ENCODE data around the gene TRIM2. TPM values are rescaled to one million over a fixed set of nuclear protein-coding genes. Genes with fewer than 3 reads are reported as not detected.

The TRIM2 gene
- total RNA-seq, 4 donors from 2014 or later, result 71.8 to 124 (median 95.3) TPM

- Histone ChIP-seq H3K9me3 (no peaks in the 10 kb centered on the region), H3K4me1 (no peaks in the 10 kb centered on the region), H3K27ac (no peak overlapping the region), H3K4me3 (no peak overlapping the region), H3K36me3 (no peaks in the 10 kb centered on the region), H3K27me3 (no peaks in the 10 kb centered on the region)
- in situ Hi-C loops (cut with MboI; ENCODE audit: low pct_ligation_motif_present in 1 of 4, low pct_unique_long_range_greater_than_20kb in 1 of 4, low sequenced_read_pairs in 3 of 4) (no loop called here), intact Hi-C loops (cut with DNase I; ENCODE audit: low total_unique reads) (no loop called here)
- no peak for DNase-seq
- no peak for TF ChIP-seq EP300 (IDR thresholded peaks at IDR 0.05; ENCODE audit: low read depth)
- TF ChIP-seq POLR2AphosphoS5 (IDR thresholded peaks at IDR 0.05), result no peak
- no peak for TF ChIP-seq POLR2A (IDR thresholded peaks at IDR 0.05)
- no peak for TF ChIP-seq CTCF (IDR thresholded peaks at IDR 0.05)
- 49 to 76% methylated on average over 2 to 3 of the region's 3 CpGs for WGBS, 2 donors (ENCODE audit: low coverage in 1 of 2)
Observed at GRCh38 chr4:153176938-153177337, 27.3 kb upstream of the TRIM2 start.

- intact Hi-C loops (cut with DNase I; ENCODE audit: low total_unique reads), result no loop called here
- no peak for DNase-seq
- Histone ChIP-seq H3K4me1 (no peaks in the 10 kb centered on the region), H3K4me3 (no peak overlapping the region), H3K27ac (no peak overlapping the region), H3K36me3 (no peaks in the 10 kb centered on the region), H3K27me3 (no peaks in the 10 kb centered on the region), H3K9me3 (no peaks in the 10 kb centered on the region)
- in situ Hi-C loops (cut with MboI; ENCODE audit: low pct_ligation_motif_present in 1 of 4, low pct_unique_long_range_greater_than_20kb in 1 of 4, low sequenced_read_pairs in 3 of 4), result no loop called here
- TF ChIP-seq CTCF (IDR thresholded peaks at IDR 0.05), result no peak
- WGBS, 2 donors (ENCODE audit: low coverage in 1 of 2), result 86 to 100% methylated on average over 1 to 7 of the region's 7 CpGs
Observed at GRCh38 chr4:153177841-153178240, 26.4 kb upstream of the TRIM2 start.

- Histone ChIP-seq H3K4me3 (no peak overlapping the region), H3K36me3 (no peaks in the 10 kb centered on the region), H3K27me3 (no peaks in the 10 kb centered on the region), H3K4me1 (no peaks in the 10 kb centered on the region), H3K27ac (no peak overlapping the region), H3K9me3 (no peaks in the 10 kb centered on the region)
- TF ChIP-seq POLR2A (IDR thresholded peaks at IDR 0.05), result no peak
- TF ChIP-seq CTCF (IDR thresholded peaks at IDR 0.05), result no peak
- no peak for TF ChIP-seq POLR2AphosphoS5 (IDR thresholded peaks at IDR 0.05)
- no peak for TF ChIP-seq EP300 (IDR thresholded peaks at IDR 0.05; ENCODE audit: low read depth)
- in situ Hi-C loops (cut with MboI; ENCODE audit: low pct_ligation_motif_present in 1 of 4, low pct_unique_long_range_greater_than_20kb in 1 of 4, low sequenced_read_pairs in 3 of 4) (no loop called here), intact Hi-C loops (cut with DNase I; ENCODE audit: low total_unique reads) (no loop called here)
- no peak for DNase-seq
Observed at GRCh38 chr4:153179100-153179499, 25.1 kb upstream of the TRIM2 start.

DNA sequence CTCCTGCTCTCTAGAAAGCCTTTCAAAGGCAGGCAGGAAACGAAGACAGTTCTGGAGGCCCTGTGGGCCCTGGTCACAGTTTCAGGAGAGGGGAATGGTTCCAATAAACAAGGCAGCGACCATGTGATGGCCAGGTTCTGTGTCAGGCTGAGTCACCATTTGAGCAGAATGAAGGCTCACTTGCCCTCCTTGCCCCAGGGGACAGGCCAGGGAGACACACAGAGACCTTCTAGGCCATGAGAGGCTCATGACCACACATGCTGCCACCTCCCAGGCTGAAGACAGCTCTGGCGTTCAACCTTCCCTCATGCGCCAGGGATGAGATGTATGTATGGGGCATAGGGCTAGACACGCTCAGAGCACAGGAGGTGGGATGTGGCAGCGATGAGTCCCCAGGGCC, 22.9 kb upstream of the TRIM2 start:
- H3K9me3 ChIP-seq, result no peaks in the 10 kb centered on the region
- no peak for DNase-seq
- intact Hi-C loops (cut with DNase I; ENCODE audit: low total_unique reads) (no loop called here), in situ Hi-C loops (cut with MboI; ENCODE audit: low pct_ligation_motif_present in 1 of 4, low pct_unique_long_range_greater_than_20kb in 1 of 4, low sequenced_read_pairs in 3 of 4) (no loop called here)
- H3K36me3 ChIP-seq, result no peaks in the 10 kb centered on the region
- no peak overlapping the region for H3K4me3 ChIP-seq
- 87 to 100% methylated on average over 1 to 6 of the region's 6 CpGs for WGBS, 2 donors (ENCODE audit: low coverage in 1 of 2)
- no peak overlapping the region for H3K27ac ChIP-seq
- H3K27me3 ChIP-seq, result no peaks in the 10 kb centered on the region
- TF ChIP-seq EP300 (IDR thresholded peaks at IDR 0.05; ENCODE audit: low read depth) (no peak), POLR2AphosphoS5 (IDR thresholded peaks at IDR 0.05) (no peak), CTCF (IDR thresholded peaks at IDR 0.05) (no peak), POLR2A (IDR thresholded peaks at IDR 0.05) (no peak)
- no peaks in the 10 kb centered on the region for H3K4me1 ChIP-seq

All from transverse colon (tissue), 4 donors.